Measurements from ENCODE around the gene TAS2R39.

Gene TAS2R39

GRCh38 chr7:143216686-143217085 lies 33.5 kb downstream of the TAS2R39 start:
- no peak for DNase-seq (ENCODE audit: low spot score)

- no peak for DNase-seq (ENCODE audit: low spot score)
Observed at GRCh38 chr7:143217806-143218205, 34.6 kb downstream of the TAS2R39 start.

- DNase-seq (ENCODE audit: low spot score), result no peak
Observed at GRCh38 chr7:143221286-143221685, 38.1 kb downstream of the TAS2R39 start.

GRCh38 chr7:143221737-143222136 lies 38.5 kb downstream of the TAS2R39 start, which contains the start of gene TAS2R40:
TSS of gene TAS2R40 (plus strand) at chr7:143222037. CDS start at chr7:143222079, 42 bp downstream.
- no peak for DNase-seq (ENCODE audit: low spot score)

- no peak for DNase-seq (ENCODE audit: low spot score)
Observed at GRCh38 chr7:143222782-143223181, 39.6 kb downstream of the TAS2R39 start.

GRCh38 chr7:143223784-143224183 lies 40.6 kb downstream of the TAS2R39 start:
- no peak for DNase-seq (ENCODE audit: low spot score)

GRCh38 chr7:143225047-143225446 lies 41.8 kb downstream of the TAS2R39 start:
- DNase-seq (ENCODE audit: low spot score), result no peak

GRCh38 chr7:143227806-143228205 lies 44.6 kb downstream of the TAS2R39 start:
- DNase-seq (ENCODE audit: low spot score), result no peak

GRCh38 chr7:143229054-143229790 lies 46.0 kb downstream of the TAS2R39 start:
- DNase-seq (ENCODE audit: low spot score), result no peak

- no peak for DNase-seq (ENCODE audit: low spot score)
Observed at GRCh38 chr7:143230602-143231457, 47.6 kb downstream of the TAS2R39 start.

Data from kidney tubule cell (primary cell).